ENCODE measurements around the gene KAT8.
"Not testable (repeated sequence)": the region's sequence is repeated elsewhere in the genome, so short reads cannot be mapped to it uniquely, and the experiment has no call there.

The KAT8 gene

DNA sequence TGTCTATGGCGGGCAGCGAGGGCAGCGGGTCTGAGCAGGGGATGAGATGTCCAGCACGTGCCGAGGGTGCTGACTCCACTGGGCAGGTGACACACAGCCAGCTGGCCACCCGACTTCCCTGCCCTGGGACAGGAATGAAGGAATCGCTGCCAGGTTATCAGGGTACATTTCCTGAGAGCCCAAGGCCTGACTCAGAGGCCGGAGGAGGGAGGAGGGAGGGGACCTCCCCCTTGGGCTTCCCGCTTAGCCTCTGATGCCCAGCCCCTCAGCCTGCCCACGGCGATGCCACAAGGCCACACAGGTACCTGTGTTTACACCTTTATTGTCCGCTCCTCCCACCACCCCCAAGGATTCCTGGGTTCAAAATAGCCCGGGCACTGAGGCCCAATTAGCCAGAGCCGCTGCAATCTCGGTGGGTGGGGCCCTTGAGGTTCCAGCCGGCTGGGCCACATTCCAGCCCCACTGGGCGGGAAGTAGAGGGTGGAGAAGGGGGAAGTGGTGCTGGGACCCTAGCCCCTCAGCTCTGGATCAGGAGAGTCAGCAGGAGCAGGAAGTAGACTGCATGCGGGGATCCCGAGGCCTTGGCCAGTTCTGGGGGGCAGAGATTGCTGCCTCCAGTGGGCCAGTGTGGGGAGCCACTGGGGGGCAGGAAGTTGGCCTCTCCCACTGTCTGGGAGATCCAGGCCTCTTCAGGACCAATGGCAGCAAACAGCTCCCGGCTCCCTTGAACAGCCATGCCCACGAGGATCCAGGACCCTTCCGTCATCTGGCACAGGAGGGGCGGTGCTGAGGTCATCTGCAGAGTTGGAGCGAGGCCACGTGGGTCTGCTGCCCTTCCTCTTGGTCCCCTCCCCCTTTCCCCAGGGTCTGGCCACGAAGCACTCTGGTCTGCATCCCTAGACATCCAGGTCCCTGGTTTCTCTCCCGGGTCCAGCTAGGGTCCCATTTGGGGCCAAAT lies 21.4 kb downstream of the KAT8 start:
- intact Hi-C loops (cut with DNase I): no loop called here
- DNase-seq: no peak

DNA sequence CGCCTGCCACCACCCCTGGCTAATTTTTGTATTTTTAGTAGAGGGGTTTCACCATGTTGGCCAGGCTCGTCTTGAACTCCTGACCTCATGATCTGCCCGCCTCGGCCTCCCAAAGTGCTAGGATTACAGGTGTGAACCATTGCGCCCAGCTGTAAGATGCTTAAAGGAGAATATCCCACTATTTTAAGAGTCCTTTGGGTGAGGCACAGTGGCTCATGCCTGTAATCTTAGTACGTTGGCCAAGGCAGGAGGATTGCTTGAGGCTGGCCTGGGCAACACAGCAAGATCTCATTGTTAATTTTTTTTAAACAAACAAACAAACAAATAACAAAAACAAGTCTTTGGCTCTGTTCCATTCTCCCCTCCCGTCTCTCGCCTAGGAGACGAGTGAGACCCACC lies 23.6 kb downstream of the KAT8 start:
- intact Hi-C loops (cut with DNase I); DNase-seq: not testable (repeated sequence)

DNA sequence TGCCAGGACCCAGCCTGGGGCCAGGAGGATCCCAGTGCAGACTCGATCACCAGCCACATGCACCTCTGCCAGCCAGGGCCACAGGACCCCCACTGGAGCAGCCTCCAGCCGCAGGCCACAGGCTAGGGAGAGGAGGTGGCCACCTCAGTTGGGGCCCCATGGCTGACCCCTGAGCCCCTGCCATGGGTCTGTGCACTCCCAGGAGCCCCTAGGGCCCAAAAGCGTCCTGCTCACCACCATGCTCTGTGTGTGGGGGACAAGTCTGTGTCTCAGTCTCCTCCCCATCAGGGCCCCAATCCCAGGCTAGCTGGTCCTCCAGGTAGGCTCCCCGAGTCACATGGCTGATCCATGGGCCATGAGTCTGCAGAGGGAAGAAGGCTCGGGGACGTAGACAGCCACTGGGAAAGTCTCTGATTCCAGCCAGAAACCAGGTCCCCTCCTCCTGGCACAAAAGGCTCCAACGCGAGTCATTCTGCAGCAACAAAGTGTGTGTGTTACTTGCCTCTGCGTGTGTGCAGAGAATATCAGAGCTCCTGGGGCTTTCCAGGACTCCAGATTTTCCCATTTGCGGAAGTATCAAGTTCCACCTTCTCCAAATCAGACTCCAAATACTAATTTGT lies 24.1 kb downstream of the KAT8 start:
- intact Hi-C loops (cut with DNase I): no loop called here
- peak in 15 of 42 donors; percentile 8 to 61 (median 26) for DNase-seq

DNA sequence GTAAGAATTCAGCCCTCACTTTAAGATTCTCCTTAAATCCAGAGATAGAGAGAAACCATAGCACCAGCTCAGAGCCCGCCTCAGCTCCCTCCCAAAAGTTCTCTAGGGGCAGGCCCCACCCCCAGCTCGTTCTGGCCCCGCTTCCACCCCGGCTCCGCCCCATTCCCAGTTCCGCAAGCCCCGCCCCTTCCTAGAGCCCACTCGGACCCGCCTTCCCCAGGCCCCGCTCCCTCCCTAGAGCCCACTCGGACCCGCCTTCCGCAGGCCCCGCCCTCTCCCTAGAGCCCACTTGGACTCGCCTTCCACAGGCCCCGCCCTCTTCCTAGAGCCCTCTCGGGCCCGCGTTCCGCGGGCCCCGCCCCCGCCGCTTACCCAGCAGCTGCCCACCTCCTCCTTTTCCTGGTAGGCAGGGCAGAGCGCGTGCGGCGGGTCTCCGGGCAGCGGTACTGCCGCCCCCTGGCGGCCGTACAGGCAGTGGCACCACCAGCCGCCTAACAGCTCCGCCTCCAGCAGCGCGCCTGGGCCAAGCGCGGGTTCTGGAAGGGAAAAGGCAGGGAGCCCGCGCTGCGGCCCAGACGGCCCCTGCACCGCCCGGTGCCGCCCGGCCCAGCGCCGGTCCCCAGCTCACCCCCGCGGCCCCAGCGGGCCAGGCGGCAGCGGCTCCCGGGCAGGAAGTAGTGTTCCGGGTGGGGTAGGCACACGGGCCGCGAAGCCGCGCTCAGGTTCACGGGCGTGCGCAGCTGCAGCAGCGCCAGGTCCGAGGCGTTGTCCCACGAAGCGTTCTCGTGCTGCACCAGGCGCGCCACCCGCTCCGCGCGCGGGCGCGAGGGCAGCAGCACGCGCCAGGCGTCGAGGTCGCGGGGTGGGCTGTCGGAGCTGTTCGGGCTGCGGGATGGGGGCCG lies 24.9 kb downstream of the KAT8 start:
- intact Hi-C loops (cut with DNase I): no loop called here
- DNase-seq: peak; percentile 93 to 99 (median 97)

DNA sequence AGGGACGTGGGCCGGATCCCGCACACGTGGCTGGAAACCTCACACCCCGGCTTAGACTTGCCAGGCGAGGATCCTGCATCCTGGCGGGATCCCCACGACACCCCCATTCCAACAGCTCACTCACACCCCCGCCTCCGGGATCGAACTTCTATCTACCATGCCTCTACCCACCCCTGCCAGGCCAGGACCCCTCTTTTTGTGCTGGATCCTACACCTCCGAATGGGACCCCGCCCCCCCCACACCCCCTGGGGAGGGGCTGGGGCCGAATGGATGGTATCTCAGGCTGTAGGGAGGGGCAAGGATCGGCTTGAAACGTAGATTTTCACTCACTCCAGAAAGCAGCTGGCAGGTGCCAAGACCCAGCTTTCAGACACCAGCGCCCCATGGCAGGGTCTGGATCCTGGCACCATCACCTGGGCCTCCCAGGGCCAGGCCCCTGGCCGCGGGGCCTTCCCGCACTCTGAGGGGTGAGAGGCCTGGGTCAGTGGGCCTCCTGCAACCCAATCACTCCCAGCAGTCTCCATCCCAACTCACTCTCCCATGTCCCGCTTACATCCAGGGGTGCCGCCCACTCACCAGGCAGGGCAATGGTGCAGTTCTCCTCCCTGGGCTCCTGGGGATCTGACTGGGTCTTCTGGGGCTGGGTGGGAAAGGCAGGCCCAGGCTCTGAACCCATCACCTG lies 25.7 kb downstream of the KAT8 start:
- peak in 2 of 42 donors; percentile 12 to 14 for DNase-seq
- intact Hi-C loops (cut with DNase I): no loop called here

DNA sequence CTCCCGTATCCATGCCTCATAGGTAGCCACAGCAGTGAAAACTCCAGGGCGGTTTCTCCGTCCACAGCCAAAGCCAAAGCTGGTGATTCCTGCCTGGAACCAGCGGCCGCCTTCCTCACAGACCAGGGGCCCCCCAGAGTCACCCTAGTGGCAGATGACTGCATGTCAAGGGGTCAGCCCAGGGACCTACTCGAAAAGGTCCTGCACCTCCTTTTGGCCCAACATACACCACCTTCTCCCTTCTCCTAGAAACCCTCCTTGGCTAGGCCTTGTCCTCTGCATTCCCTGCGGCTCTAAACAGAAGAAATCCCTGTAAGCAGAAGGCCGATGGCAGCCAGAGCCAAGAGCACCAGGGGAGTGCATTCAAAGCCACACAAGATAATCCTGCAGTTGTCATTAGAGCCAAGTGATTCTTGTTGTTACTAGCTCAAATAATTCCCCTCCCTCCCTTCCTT lies 26.3 kb downstream of the KAT8 start:
- DNase-seq: no peak
- intact Hi-C loops (cut with DNase I): no loop called here

DNA sequence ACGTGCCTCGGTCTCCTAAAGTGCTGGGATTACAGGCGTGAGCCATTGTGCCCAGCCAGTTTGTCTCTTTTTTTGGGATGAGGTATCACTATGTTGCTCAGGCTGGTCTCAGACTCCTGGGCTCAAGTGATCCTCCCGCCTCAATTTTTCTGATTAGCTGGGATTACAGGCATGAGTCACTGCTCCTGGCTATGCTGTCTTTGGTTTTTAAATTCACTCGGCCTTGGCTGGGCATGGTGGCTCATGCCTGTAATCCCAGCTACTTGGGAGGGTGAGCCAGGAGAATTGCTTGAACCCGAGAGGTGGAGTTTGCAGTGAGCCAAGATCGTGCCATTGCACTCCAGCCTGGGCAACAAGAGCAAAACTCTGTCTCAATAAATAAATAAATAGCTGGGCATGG lies 27.0 kb downstream of the KAT8 start:
- intact Hi-C loops (cut with DNase I); DNase-seq: not testable (repeated sequence)

DNA sequence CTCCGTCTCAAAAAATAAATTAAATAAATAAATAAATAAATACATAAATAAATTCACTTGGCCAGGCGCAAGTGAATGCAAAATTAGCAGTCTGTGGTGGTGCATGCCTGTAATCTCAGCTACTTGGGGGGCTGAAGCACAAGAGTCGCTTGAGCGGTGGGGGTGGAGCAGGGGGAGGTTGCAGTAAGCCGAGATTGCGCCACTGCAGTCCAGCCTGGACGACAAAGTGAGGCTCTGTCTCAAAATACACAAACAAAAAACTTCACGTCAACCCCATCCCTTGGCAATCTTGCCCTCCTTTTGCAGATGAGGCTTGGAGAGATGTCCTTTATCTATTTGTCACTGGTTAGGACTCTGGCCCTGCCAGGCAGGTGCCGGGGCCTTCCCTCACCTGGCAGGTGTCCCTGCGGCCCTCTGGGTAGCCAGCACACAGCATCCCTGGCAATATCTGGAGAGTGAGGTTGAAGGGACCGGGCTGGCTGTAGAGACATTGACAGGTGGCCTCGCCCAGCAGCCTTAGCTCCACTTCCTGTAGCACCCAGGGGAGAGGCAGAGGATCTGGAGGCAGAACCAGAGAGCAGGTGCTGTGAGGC lies 28.0 kb downstream of the KAT8 start:
- intact Hi-C loops (cut with DNase I): no loop called here
- DNase-seq: no peak

DNA sequence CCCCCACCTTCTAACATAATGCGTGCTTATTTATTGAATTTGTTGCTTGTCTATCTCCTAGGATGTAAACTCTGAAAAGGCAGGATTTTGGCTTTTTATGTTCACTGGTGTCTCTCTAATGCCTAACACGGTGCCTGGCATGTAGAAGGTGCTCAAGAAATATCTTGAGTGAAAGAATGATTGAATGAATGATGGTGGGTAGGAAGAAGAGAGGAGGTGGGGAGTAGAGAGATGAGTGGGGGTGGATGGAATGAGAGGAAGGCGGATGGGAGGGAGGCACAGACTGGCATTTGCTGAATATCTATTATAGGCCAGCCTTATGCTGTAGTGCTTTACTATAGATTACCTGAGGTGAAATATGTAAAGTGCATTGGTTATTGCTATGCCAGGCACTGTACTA lies 30.1 kb downstream of the KAT8 start:
- no peak for DNase-seq
- intact Hi-C loops (cut with DNase I): no loop called here

DNA sequence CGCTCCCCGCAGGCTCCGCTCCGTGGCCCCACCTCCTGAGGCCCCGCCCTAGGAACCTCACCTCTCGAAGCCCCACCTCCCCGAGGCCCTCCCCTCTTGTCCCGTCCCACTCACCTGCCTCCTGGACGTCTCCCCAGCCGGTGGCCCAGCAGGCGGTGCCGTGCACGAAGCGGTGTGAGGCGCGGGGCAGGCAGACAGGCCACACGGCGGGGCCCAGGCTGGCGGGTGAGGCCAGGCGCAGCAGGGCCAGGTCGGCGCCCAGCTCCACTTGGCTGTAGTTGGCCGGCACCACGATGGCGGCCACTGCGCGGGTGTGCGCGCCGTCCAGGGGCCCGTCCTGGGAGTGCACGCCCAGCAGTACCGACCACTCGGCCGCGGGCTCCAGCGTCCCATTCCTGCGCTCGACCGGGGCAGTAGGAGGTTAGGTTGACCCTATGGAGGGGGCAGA lies 30.8 kb downstream of the KAT8 start:
- no peak for DNase-seq
- intact Hi-C loops (cut with DNase I): no loop called here

DNA sequence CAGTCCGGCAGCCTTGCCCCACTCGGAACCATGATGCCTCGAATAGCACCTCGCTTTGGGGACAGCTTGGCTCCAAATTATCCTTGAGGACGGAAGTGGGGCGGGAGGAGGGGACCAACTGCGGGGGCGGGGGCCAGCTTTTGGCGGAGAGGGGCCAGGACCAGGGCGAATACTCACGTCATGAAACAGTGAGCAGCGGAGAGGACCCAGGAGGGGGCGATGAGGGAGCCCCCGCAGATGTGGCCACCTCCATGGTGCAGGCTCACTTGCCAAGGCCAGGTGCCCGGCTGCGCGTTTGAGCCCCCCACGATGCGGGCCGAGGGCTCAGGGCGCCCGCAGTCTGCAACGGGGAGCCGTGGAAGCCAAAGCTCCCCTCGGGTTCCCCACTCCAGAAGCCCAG lies 31.4 kb downstream of the KAT8 start:
- no peak for DNase-seq
- intact Hi-C loops (cut with DNase I): no loop called here

DNA sequence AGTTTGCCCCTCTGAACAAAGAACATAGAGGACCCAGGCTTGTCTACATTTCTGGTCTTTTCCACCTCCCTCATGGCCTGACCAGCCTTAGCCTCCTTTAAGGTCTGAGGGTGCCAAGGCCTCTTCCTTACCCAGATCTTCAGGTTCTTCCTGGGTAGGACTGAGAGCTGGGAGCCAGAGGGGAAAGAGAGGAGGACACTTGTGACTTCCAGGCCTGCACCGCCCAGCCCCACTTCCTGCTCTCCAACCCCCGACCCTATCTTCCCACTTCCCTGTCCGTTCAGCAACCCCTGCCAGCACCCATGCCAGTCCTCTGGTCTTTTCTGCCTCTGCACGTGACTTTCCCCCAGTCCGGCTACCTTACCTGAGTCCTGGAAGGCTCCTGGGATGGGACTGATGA lies 31.9 kb downstream of the KAT8 start:
- intact Hi-C loops (cut with DNase I): no loop called here
- DNase-seq: no peak

DNA sequence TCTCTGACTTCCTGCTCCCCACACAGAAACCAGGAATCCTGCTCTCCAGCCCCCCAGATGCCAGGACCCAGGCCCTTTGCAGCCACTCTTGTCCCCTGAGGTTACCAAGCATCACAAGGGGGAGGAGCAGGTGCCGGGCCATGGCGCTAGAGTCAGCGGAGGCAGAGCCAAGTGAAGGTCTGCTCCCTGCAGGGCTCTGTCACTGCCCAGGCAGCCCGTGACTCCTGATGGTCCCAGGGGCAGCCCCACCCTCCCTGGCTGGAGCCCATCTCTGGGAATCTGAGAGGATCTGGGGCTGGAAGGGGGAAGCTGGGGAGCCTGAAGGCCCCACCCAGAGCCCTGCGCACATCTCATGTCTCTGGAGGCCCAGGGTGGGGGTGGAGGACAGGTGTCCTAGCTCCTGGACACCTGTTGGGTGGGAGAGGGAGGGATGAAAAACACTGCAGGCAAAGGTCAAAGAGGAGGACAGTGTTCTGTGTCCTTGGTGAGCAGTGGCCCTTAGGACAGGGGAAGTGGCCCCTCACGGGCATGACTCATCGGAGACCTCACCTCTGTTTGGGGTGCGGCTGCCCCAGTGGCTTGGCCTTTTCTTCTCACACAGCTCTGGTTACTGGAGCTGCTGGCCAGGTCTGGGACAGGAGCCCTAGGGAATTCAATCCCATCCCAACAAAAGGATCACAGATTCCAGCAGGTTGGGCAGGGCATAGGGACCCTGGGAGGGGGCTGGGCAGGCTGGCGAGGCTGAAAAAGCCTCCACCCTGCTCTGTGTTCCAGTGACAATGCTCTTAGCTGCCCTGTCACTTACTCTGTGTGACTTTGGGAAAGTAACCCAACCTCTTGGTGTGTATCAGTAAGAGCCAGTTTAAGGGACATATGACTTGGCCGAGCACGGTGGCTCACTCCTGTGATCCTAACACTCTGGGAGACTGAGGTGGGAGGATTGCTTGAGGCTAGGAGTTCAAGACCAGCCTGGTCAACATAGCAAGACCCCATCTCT lies 32.7 kb downstream of the KAT8 start, which contains the start of gene PRSS36:
Gene PRSS36, minus strand, starts transcription at position 173 of the 997 bp plus-strand sequence. Its CDS starts 31 bp downstream, at position 142.
- DNase-seq: no peak
- intact Hi-C loops (cut with DNase I): no loop called here

DNA sequence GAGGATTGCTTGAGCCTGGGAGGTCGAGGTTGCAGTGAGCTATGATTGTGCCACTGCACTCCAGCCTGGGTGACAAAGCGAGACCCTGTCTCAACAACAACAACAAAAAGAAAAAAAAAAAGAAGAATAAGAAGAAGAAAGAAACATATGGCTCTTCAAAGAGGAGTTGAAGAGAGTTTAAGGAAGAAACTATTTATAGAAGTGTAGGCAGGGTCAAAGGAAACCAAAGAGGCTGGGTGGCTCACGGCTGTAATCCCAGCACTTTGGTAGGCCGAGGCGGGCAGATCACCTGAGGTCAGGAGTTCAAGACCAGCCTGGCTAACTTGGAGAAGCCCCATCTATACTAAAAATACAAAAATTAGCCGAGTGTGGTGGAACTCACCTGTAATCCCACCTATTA lies 33.5 kb downstream of the KAT8 start:
- DNase-seq; intact Hi-C loops (cut with DNase I): not testable (repeated sequence)

DNA sequence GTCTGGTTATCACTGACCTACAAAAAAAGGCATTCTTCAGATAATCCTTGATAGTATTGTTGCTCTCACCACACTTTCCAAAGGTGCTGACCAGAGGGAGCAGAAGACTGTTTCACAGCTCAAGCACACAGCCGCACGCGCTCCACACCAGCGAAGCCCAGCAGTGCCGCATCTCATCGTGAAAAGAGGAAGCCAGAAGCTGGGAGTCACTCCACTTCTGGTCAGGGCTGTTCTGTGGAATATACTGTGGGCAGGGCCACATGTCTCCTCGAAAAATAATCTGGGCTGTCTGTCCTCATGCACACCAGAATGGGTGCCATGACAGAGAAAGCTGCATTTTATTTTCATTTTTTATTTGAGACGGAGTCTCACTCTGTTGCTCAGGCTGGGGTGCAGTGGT lies 39.7 kb downstream of the KAT8 start:
- intact Hi-C loops (cut with DNase I): no loop called here
- DNase-seq: peak in 5 of 42 donors; percentile 10 to 40 (median 20)

DNA sequence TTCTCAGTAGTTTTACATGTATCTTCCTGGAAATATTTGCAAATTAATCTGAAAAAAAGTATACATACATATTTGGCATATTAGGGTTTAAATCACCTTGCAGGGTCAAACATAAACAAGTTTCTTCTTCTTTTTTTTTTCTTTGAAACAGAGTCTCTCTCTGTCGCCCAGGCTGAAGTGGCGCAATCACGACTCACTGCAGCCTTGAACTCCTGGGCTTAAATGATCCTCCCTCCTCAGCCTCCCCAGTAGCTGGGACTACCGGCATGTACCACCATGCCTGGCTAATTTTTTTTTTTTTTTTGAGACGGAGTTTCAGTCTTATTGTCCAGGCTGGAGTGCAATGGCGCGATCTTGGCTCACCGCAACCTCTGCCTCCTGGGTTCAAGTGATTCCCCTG lies 49.9 kb downstream of the KAT8 start:
- intact Hi-C loops (cut with DNase I): no loop called here
- no peak for DNase-seq

DNA sequence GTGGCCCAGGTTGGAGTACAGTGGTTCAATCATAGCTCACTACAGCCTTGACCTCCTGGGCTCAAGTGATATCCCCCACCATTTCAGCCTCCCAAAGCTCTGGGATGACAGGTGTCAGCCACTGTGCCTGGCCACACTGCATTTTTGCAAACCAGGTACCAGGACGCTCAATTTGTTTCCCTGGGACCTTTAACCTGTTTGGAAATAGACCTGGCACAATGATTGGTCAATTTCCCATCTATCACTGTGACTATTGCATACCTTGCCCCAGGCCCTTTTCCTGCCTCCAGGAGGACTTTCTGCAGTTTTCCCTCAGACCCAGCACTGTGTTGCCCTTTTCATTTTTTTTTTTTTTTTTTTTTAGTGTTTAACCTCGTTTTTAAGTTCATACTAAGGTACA lies 51.4 kb downstream of the KAT8 start:
- no peak for DNase-seq
- intact Hi-C loops (cut with DNase I): no loop called here

All from head of caudate nucleus (tissue), 42 donors.